DND-41 (cell line): ENCODE measurements around the gene TSN.

Experiments used
- CTCF ChIP-seq: IDR thresholded peaks from 2 replicates; pipeline ENCODE4 v1.5.1; 2012; ENCODE audit warnings: borderline replicate concordance, low read length, moderate library complexity, mild to moderate bottlenecking; ENCODE audit not compliant: poor library complexity, severe bottlenecking; ENCODE audit errors: extremely low read depth
- EZH2 ChIP-seq: IDR thresholded peaks from 3 replicates; pipeline ENCODE4 v1.6.1; 2012; ENCODE audit warnings: borderline replicate concordance, low read depth, mild to moderate bottlenecking, moderate library complexity, low read length, inconsistent platforms; ENCODE audit not compliant: severe bottlenecking

GRCh38 chr2:121809607-121810006, 54.2 kb downstream of the TSN start:
- TF ChIP-seq CTCF: no peak
- TF ChIP-seq EZH2: no peak
